Mesodermal cell (in vitro differentiated cells): ENCODE measurements around the gene AIG1.
"Not testable (repeated sequence)": the region's sequence is repeated elsewhere in the genome, so short reads cannot be mapped to it uniquely, and the experiment has no call there.

Experiments used
- H3K27ac ChIP-seq: 2 replicates; pipeline ENCODE4 v1.7.0; 2013; ENCODE audit warnings: mild to moderate bottlenecking, low read depth, low read length, moderate library complexity; ENCODE audit not compliant: severe bottlenecking
- H3K36me3 ChIP-seq: 2 replicates; pipeline ENCODE4 v1.7.1; 2013; ENCODE audit warnings: mild to moderate bottlenecking, low read length, moderate library complexity; ENCODE audit not compliant: control insufficient read depth, insufficient read depth
- H3K4me1 ChIP-seq: one replicate; pipeline ENCODE4 v1.7.1; 2013; ENCODE audit warnings: mild to moderate bottlenecking, low read length; ENCODE audit not compliant: insufficient read depth, control insufficient read depth, poor library complexity, severe bottlenecking
- H3K4me3 ChIP-seq: 2 replicates; pipeline ENCODE4 v1.7.0; 2013; ENCODE audit warnings: low read length, control low read depth, mild to moderate bottlenecking; ENCODE audit not compliant: insufficient read depth, poor library complexity, severe bottlenecking; ENCODE audit errors: extremely low read depth
- H3K9me3 ChIP-seq: 2 replicates; pipeline ENCODE4 v1.7.1; 2013; ENCODE audit warnings: mild to moderate bottlenecking, low read length, moderate library complexity; ENCODE audit not compliant: control insufficient read depth
- WGBS, 2 experiments: methylation state at CpG; one replicate each; pipeline ENCODE4 v1.1.5; 2013; ENCODE audit warnings: missing lambda C conversion rate in 2 of 2; ENCODE audit not compliant: insufficient coverage in 2 of 2; 5-methylcytosine and 5-hydroxymethylcytosine counted together

Gene AIG1

DNA sequence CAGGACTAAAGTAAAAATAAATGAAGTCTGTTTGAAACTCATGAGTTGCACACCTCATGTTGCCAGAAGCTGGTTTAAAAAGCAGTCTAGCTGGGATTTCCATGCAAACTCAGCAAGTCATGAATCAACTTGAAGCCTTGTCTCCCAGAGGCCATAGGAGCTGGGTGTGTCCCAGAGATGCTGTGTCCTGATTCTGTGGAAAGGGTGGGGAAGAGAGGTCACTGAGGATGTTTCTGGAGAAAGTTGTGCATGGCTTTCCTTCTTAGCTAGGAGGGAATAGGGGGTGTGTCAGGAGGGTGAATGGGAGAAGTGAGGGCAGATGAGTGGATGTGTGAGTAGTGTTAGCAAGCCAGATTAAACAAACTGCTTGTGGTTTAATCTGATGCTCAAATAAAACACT is 278.5 kb downstream of the AIG1 start:
- H3K4me1 ChIP-seq = peaks cover 13% of the 10 kb centered on the region
- no peaks in the 10 kb centered on the region for H3K36me3 ChIP-seq
- no peak overlapping the region for H3K27ac ChIP-seq
- no peaks in the 10 kb centered on the region for H3K9me3 ChIP-seq
- H3K4me3 ChIP-seq = no peak overlapping the region

DNA sequence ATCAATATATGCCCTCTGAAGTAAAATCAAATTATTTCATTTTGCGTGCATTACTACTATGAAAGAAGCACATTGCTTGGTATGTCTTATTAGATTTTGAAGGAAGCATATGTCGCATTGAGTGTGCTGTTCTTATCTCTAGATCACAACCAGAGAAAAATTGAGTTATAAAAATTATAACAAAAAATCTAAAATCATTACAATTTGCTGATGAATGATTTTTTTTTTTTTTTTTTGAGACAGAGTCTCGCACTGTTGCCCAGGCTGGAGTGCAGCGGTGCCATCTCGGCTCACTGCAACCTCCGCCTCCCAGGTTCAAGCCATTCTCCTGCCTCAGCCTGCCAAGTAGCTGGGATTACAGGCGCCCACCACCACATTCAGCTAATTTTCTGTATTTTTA is 284.8 kb downstream of the AIG1 start:
- no CpG with 5 or more reads among the region's 7 CpGs for WGBS, 2 experiments
- not testable (repeated sequence) for H3K27ac ChIP-seq, H3K9me3 ChIP-seq, H3K4me1 ChIP-seq, H3K36me3 ChIP-seq, H3K4me3 ChIP-seq

DNA sequence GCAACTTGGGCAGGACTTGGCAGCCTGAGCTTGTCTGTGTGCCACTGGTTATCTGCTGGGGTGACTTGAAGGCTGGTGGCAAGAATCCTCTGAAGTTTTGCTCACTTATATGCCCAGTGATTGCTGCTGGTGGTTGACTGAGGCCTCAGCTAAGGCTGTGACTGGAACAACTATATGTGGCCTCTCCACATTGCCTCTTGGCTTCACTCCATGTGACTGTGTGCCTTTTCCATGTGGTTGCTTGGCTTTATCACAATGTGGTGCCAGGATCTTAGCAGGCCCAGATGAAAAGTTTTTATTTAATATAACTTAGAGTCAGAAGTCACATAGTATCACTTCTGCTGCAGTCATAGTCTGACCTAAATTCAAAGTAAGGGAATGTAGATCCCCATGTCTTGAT is 285.3 kb downstream of the AIG1 start:
- Histone ChIP-seq H3K4me3 (no peak overlapping the region), H3K36me3 (no peaks in the 10 kb centered on the region), H3K4me1 (no peaks in the 10 kb centered on the region), H3K9me3 (no peaks in the 10 kb centered on the region), H3K27ac (no peak overlapping the region)

DNA sequence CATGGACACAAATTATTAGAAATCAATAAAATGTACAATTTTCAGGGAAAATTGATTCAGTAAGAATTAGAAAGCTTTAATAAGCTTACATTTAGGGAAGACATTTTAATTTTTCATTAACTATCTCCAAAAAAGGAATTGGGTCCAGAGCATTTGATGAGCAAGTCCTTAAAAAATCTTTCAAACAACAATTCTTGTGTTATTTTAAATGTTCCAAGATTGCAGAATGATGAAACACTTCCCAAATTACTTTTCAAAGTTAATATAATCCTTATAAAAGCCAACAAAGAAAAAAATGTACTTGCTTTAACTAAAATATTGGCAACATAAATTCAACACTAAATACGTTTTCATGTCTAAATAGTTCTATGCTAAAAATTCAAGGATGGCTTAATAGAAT is 287.8 kb downstream of the AIG1 start:
- Histone ChIP-seq H3K27ac (no peak overlapping the region), H3K4me3 (no peak overlapping the region), H3K4me1 (no peaks in the 10 kb centered on the region), H3K9me3 (no peaks in the 10 kb centered on the region), H3K36me3 (no peaks in the 10 kb centered on the region)
- WGBS, 2 experiments = no CpG with 5 or more reads among the region's 1 CpG

DNA sequence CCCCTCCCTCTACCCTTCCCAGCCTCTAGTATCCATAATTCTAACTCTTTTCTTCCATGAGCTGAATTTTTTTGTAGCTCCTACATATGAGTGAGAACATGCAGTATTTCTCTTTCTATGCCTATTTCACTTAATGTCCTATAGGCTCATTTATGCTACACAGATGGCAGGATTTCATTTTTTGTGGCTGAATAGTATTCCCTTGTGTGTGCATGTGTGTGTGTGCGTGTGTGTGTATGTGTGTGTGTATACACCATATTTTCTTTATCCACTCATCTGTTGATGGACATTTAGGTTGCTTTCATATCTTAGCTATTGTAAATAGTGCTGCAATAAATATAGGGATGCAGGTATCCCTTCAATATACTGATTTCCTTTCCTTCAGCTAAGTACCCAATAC is 288.8 kb downstream of the AIG1 start:
- H3K27ac ChIP-seq = no peak overlapping the region
- H3K4me1 ChIP-seq = no peaks in the 10 kb centered on the region
- no peaks in the 10 kb centered on the region for H3K9me3 ChIP-seq
- WGBS, 2 experiments = no CpG with 5 or more reads among the region's 1 CpG
- no peak overlapping the region for H3K4me3 ChIP-seq
- H3K36me3 ChIP-seq = no peaks in the 10 kb centered on the region

DNA sequence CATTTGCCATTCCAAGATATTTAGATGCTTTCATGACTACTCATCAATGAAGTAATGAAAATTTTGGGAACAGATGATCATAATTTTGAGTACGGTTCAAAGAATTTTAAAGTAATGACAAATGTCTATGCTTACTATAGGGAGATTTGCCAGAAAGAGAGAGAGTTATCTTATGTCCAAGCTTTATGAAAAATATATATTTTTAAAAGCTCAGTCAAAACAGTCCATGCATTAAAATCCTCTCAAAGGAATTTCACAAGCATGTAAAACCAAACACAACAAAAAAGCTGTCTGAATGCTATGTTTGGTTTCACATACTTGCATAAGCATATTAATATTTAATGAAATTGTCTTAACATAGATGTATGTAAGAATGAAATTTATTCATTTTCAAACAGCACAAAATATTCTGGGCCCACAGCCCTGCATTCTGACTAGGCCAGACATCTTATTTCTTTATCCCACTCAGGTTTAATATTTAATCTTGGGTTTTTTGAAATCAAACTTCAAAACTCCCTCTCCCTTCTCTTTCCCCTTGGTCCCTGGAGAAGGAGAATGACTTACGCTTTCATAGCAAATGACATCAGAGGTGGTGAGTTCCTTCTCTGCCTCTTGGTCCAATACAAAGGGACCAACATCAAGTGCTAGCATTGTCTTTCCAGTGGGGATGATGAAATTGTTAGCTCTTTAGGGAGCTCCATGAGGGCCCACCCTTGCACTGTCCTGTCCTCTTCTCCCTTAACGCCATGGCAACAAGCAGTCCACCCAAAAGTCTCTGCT is 295.6 kb downstream of the AIG1 start:
- H3K27ac ChIP-seq = no peak overlapping the region
- H3K9me3 ChIP-seq = peaks cover 5% of the 10 kb centered on the region
- H3K4me1 ChIP-seq = no peaks in the 10 kb centered on the region
- WGBS, 2 experiments = 86 to 100% methylated on average over 1 of the region's 3 CpGs
- no peak overlapping the region for H3K4me3 ChIP-seq
- no peaks in the 10 kb centered on the region for H3K36me3 ChIP-seq

DNA sequence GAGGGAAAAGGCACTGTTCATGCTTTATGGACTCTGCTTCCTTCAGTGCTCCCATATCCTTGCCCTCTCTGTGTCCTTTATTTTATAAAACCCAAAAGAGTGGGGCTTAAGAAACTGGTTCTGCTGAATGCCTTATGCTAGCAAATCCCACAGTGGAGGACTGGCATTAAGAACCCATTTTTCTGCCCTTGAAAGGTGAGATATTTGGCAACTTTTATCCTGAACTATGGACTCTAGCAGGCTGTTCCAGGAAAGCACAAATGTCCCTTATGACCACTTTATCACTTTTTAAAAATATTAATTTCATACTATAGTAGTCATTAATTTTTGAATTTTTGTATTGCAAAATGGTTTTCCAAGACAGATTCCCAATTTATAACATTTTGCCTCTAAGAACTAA is 296.5 kb downstream of the AIG1 start:
- Histone ChIP-seq H3K27ac (no peak overlapping the region), H3K4me1 (no peaks in the 10 kb centered on the region), H3K36me3 (no peaks in the 10 kb centered on the region), H3K4me3 (no peak overlapping the region), H3K9me3 (peaks cover 5% of the 10 kb centered on the region)

DNA sequence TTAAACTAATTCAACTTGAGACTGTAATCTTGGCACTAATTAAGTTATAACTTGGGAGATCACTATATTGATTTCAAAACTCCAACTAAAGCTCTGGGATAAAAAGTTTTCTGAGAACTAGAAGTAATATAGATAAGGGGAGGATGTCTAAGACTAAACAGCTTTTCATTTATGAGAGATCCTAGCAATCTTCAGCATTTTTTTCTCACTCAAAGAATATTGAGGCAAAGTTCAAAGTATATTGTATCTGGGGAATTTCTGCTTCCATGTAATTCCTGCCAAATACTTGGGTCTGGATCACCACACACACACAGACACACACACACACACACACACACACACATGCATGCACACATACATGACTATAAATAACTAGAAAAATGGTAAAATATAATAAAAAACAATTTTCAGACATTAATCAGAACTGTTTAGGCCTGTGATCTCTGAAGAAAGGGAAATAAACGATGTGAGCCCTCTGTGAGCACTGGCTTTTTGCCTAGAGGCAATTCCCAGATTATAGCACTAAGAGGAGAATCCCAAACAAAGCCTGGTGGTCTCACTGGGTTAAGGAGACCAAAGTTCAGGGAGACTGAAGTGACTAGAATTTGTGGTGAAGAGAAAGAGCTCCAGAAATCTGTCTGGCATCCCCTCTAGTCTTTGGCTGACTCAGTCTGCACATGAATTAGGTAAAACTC is 297.0 kb downstream of the AIG1 start:
- H3K4me3 ChIP-seq = no peak overlapping the region
- peaks cover 5% of the 10 kb centered on the region for H3K9me3 ChIP-seq
- 100% methylated on average over 1 of the region's 1 CpG for WGBS, 2 experiments
- H3K4me1 ChIP-seq = no peaks in the 10 kb centered on the region
- no peaks in the 10 kb centered on the region for H3K36me3 ChIP-seq
- H3K27ac ChIP-seq = no peak overlapping the region

DNA sequence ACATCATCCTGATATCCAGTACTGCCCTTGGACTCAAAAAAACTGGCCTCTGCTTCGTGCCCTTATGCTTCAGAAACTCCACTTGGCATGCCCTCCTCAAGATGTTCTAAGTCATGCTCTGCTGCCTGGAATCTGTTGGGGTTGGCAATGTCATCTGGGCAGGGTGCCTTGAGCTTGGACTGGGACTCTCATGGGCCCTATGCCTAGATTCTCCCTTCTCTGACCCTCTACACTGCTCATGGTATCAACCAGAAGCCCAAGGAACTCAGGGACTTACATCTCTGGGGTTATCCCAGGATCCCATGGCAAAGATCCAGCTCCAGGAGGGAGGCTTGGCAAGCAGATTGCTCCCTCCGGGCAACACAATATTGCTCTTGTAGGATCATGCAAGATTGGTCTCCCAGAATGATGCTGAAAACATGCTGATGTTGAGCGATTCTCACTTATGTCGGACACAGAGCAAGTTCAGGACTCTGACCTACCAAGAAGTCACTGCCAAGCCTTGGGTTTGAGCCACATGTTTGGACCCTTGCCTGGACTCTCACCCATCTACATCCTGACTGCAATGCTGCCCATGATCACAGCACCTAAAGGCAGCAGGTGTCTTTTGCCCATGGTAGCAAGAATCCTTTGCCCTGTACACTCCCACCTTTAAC is 301.0 kb downstream of the AIG1 start:
- Histone ChIP-seq H3K36me3 (no peaks in the 10 kb centered on the region), H3K27ac (no peak overlapping the region), H3K9me3 (no peaks in the 10 kb centered on the region), H3K4me1 (no peaks in the 10 kb centered on the region), H3K4me3 (no peak overlapping the region)
- 86 to 90% methylated on average over 4 of the region's 4 CpGs for WGBS, 2 experiments

DNA sequence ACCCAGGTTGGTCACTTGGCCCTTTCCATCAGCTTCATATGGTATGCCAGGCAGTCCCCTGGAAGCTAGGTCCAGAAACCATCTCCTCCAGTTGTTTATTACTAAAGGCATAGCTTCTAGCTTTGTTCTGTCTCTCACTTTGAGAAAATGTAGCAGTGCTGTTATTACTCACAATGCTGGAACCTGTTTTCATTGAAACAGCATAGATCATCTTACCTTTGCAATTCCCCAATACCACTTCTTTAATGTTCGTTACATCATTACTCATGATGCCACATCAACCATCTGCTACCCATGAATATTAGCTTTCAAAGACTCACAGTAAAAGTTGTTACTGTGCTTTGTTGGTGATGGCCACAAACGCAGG is 301.5 kb downstream of the AIG1 start:
- H3K4me3 ChIP-seq = no peak overlapping the region
- H3K4me1 ChIP-seq = no peaks in the 10 kb centered on the region
- no peaks in the 10 kb centered on the region for H3K9me3 ChIP-seq
- WGBS, 2 experiments = 100% methylated on average over 1 of the region's 2 CpGs
- H3K27ac ChIP-seq = no peak overlapping the region
- H3K36me3 ChIP-seq = no peaks in the 10 kb centered on the region

DNA sequence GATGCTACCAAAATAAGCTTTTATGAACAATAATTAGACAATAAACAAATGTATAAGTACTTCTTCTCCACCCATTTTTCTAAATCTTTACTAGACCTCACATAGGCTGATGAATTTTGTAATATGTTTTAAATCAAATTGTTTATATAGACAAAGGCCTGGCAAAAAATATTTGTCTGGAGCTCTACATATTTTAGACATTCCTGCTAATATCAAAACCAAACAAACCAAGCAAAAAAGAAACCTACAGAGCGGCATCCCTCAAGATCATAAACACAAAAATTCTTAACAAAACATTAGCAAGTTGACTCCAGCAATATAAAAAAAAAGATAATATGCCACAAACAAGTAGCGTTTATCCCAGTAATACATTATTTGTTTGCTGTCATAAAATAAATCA is 302.6 kb downstream of the AIG1 start:
- WGBS, 2 experiments = 100% methylated on average over 1 of the region's 2 CpGs; no CpG with 5 or more reads in 1 of the 2 experiments
- Histone ChIP-seq H3K4me1 (no peaks in the 10 kb centered on the region), H3K4me3 (no peak overlapping the region), H3K36me3 (no peaks in the 10 kb centered on the region), H3K9me3 (no peaks in the 10 kb centered on the region), H3K27ac (no peak overlapping the region)
